Loucy (cell line): ENCODE measurements around the gene LPP.

Experiments
- H2AFZ ChIP-seq: fragments of 200-600 bp; sonication (generic); 2 replicates; pipeline ENCODE4 v1.6.0; 2016; ENCODE audit warnings: antibody characterized with exemption, mild to moderate bottlenecking, low read length, moderate library complexity
- H3F3A ChIP-seq: fragments of 200-600 bp; 2 replicates; pipeline ENCODE4 v1.6.0; 2016; ENCODE audit warnings: antibody characterized with exemption, low read depth, mild to moderate bottlenecking
- H3K27me3 ChIP-seq: fragments of 200-600 bp; sonication (generic); 2 replicates; pipeline ENCODE4 v1.6.1; 2014; ENCODE audit warnings: low read length, mild to moderate bottlenecking; ENCODE audit not compliant: insufficient read depth, poor library complexity, severe bottlenecking
- H3K36me3 ChIP-seq: fragments of 200-600 bp; sonication (generic); 2 replicates; pipeline ENCODE4 v1.6.1; 2016; ENCODE audit warnings: low read length; ENCODE audit not compliant: insufficient read depth
- H3K4me1 ChIP-seq: fragments of 200-600 bp; sonication (generic); 2 replicates; pipeline ENCODE4 v1.5.1; 2014; ENCODE audit warnings: low read length, mild to moderate bottlenecking; ENCODE audit not compliant: insufficient read depth, poor library complexity, severe bottlenecking
- H3K4me2 ChIP-seq: fragments of 200-600 bp; sonication (generic); 2 replicates; pipeline ENCODE4 v1.6.0; 2014; ENCODE audit warnings: antibody characterized with exemption, low read length, low read depth, mild to moderate bottlenecking; ENCODE audit not compliant: poor library complexity, severe bottlenecking
- H3K4me3 ChIP-seq: fragments of 200-600 bp; sonication (generic); 2 replicates; pipeline ENCODE4 v1.5.1; 2014; ENCODE audit warnings: low read length, mild to moderate bottlenecking, mixed read lengths; ENCODE audit not compliant: poor library complexity, severe bottlenecking
- H3K79me2 ChIP-seq: fragments of 200-600 bp; sonication (generic); 2 replicates; pipeline ENCODE4 v1.6.1; 2014; ENCODE audit warnings: low read length; ENCODE audit not compliant: insufficient read depth
- H3K9ac ChIP-seq: fragments of 200-600 bp; sonication (generic); 2 replicates; pipeline ENCODE4 v1.6.0; 2014; ENCODE audit warnings: mild to moderate bottlenecking, low read depth, low read length, moderate library complexity; ENCODE audit not compliant: poor library complexity, severe bottlenecking
- H3K9me2 ChIP-seq: fragments of 200-600 bp; sonication (generic); replicated peaks from 2 replicates; pipeline ENCODE4 v1.6.1; 2016; ENCODE audit warnings: low read depth, low read length, mixed read lengths
- H3K9me3 ChIP-seq: fragments of 200-600 bp; sonication (generic); 2 replicates; pipeline ENCODE4 v1.6.1; 2014; ENCODE audit warnings: mild to moderate bottlenecking, antibody characterized with exemption, low read length, low read depth; ENCODE audit not compliant: insufficient read depth
- H4K20me1 ChIP-seq: fragments of 200-600 bp; sonication (generic); 2 replicates; pipeline ENCODE4 v1.6.0; 2014; ENCODE audit warnings: antibody characterized with exemption, low read length, mild to moderate bottlenecking; ENCODE audit not compliant: insufficient read depth, poor library complexity, severe bottlenecking
- EZH2phosphoT487 ChIP-seq: fragments of 200-600 bp; IDR thresholded peaks from 2 replicates; pipeline ENCODE4 v1.6.1; 2018; ENCODE audit warnings: antibody characterized with exemption, mild to moderate bottlenecking, moderate library complexity, borderline replicate concordance
- TF ChIP-seq, protein P1 (sequence below): fragments of 200-600 bp; sonication (generic); conservative IDR thresholded peaks from 2 replicates; pipeline ENCODE4 v1.5.1; 2014; ENCODE audit warnings: mild to moderate bottlenecking, antibody characterized with exemption, low read length

The LPP gene

GRCh38 chr3:188646592-188646991, 492.6 kb downstream of the LPP start:
- no peaks in the 10 kb centered on the region for H3K79me2 ChIP-seq
- H3K4me2 ChIP-seq, result peak overlapping the region; percentile 3
- H3K4me1 ChIP-seq, result peaks cover 27% of the 10 kb centered on the region
- H4K20me1 ChIP-seq, result no peaks in the 10 kb centered on the region
- H3K4me3 ChIP-seq, result no peak overlapping the region
- H3K36me3 ChIP-seq, result no peaks in the 10 kb centered on the region
- no peak overlapping the region for H2AFZ ChIP-seq
- 0 out of 2 replicates have a peak, but pooled peaks cover 2% of the 10 kb centered on the region for H3F3A ChIP-seq
- no peaks in the 10 kb centered on the region for H3K9me3 ChIP-seq
- H3K9ac ChIP-seq, result no peak overlapping the region
- TF ChIP-seq EZH2phosphoT487, result no peak
- TF ChIP-seq, protein P1, sequence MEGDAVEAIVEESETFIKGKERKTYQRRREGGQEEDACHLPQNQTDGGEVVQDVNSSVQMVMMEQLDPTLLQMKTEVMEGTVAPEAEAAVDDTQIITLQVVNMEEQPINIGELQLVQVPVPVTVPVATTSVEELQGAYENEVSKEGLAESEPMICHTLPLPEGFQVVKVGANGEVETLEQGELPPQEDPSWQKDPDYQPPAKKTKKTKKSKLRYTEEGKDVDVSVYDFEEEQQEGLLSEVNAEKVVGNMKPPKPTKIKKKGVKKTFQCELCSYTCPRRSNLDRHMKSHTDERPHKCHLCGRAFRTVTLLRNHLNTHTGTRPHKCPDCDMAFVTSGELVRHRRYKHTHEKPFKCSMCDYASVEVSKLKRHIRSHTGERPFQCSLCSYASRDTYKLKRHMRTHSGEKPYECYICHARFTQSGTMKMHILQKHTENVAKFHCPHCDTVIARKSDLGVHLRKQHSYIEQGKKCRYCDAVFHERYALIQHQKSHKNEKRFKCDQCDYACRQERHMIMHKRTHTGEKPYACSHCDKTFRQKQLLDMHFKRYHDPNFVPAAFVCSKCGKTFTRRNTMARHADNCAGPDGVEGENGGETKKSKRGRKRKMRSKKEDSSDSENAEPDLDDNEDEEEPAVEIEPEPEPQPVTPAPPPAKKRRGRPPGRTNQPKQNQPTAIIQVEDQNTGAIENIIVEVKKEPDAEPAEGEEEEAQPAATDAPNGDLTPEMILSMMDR, result no peak
- H3K9me2 ChIP-seq, result no peaks in the 10 kb centered on the region
- no peaks in the 10 kb centered on the region for H3K27me3 ChIP-seq

GRCh38 chr3:188647237-188647636, 493.3 kb downstream of the LPP start:
- Histone ChIP-seq H3K79me2 (no peaks in the 10 kb centered on the region), H3K9me3 (no peaks in the 10 kb centered on the region), H3K9me2 (no peaks in the 10 kb centered on the region), H2AFZ (no peak overlapping the region), H3K4me2 (peak overlapping the region; percentile 3), H3K9ac (no peak overlapping the region), H3K36me3 (no peaks in the 10 kb centered on the region), H3K4me1 (peaks cover 27% of the 10 kb centered on the region), H3K4me3 (no peak overlapping the region), H3F3A (0 out of 2 replicates have a peak, but pooled peaks cover 2% of the 10 kb centered on the region), H4K20me1 (no peaks in the 10 kb centered on the region), H3K27me3 (no peaks in the 10 kb centered on the region)
- no peak for TF ChIP-seq EZH2phosphoT487
- TF ChIP-seq, protein P1, result no peak

GRCh38 chr3:188649521-188649920, 495.6 kb downstream of the LPP start:
- Histone ChIP-seq H3K36me3 (no peaks in the 10 kb centered on the region), H3F3A (0 out of 2 replicates have a peak, but pooled peaks cover 2% of the 10 kb centered on the region), H3K27me3 (no peaks in the 10 kb centered on the region), H3K4me2 (no peak overlapping the region), H3K4me3 (no peak overlapping the region), H3K9me3 (no peaks in the 10 kb centered on the region), H3K79me2 (no peaks in the 10 kb centered on the region), H3K9ac (no peak overlapping the region), H2AFZ (no peak overlapping the region), H3K4me1 (peaks cover 26% of the 10 kb centered on the region), H3K9me2 (no peaks in the 10 kb centered on the region), H4K20me1 (no peaks in the 10 kb centered on the region)
- TF ChIP-seq EZH2phosphoT487, result no peak
- TF ChIP-seq, protein P1, result no peak
